ENCODE measurements around the gene NLRC5. TPM values are rescaled to one million over a fixed set of nuclear protein-coding genes. Genes with fewer than 3 reads are reported as not detected.

Gene NLRC5
- total RNA-seq, 2 experiments from 2014 or later, result 424 to 434 TPM

- no peaks in the 10 kb centered on the region for H3K27me3 Mint-ChIP-seq
- ATAC-seq (ENCODE audit: poor library complexity), result no peak
- H3K36me3 Mint-ChIP-seq (ENCODE audit: low read depth), result no peaks in the 10 kb centered on the region
- POLR2A ChIA-PET, result no interaction called here
- Histone ChIP-seq H3K27ac (ENCODE audit: low read depth in 1 of 2, low read length in 2 of 2) (no peak overlapping the region), H3K4me1 (ENCODE audit: insufficient read depth, low read length) (peaks cover 26% of the 10 kb centered on the region), H3K4me3 (ENCODE audit: low read length) (no peak overlapping the region), H3K27me3 (ENCODE audit: control insufficient read depth in 1 of 2, insufficient read depth in 2 of 2, low read length in 2 of 2) (no peaks in the 10 kb centered on the region), H3K9me3 (ENCODE audit: control insufficient read depth in 1 of 2, insufficient read depth in 1 of 2, low read length in 2 of 2) (no peaks in the 10 kb centered on the region), H3K36me3 (ENCODE audit: insufficient read depth, low read length) (no peaks in the 10 kb centered on the region)
- TF ChIP-seq CTCF (IDR thresholded peaks at IDR 0.05), result no peak
- H3K4me3 Mint-ChIP-seq, result no peak overlapping the region
- no peak for DNase-seq
- H3K4me1 Mint-ChIP-seq (ENCODE audit: low read depth), result peaks cover 16% of the 10 kb centered on the region
- intact Hi-C loops (cut with DNase I, micrococcal nuclease), result loop anchor here (5.0 to 10.0 kb wide), 3 partner anchors 225 to 373 kb away; partner anchors contain the start of genes POLR2C (in 1 of the 2) and SLC12A3 (in 1 of the 2)
- H3K27ac Mint-ChIP-seq, result no peak overlapping the region
- no peaks in the 10 kb centered on the region for H3K9me3 Mint-ChIP-seq
- CTCF ChIA-PET, result no interaction called here
Measured at GRCh38 chr16:57089406-57089805, 100.0 kb downstream of the NLRC5 start.

- Histone ChIP-seq H3K27ac (ENCODE audit: low read depth in 1 of 2, low read length in 2 of 2) (no peak overlapping the region), H3K27me3 (ENCODE audit: control insufficient read depth in 1 of 2, insufficient read depth in 2 of 2, low read length in 2 of 2) (no peaks in the 10 kb centered on the region), H3K4me1 (ENCODE audit: insufficient read depth, low read length) (peaks cover 21% of the 10 kb centered on the region), H3K9me3 (ENCODE audit: control insufficient read depth in 1 of 2, insufficient read depth in 1 of 2, low read length in 2 of 2) (no peaks in the 10 kb centered on the region), H3K4me3 (ENCODE audit: low read length) (peak overlapping the region; percentile 28), H3K36me3 (ENCODE audit: insufficient read depth, low read length) (no peaks in the 10 kb centered on the region)
- ATAC-seq (ENCODE audit: poor library complexity) (no peak), DNase-seq (peak in 1 of 14 experiments; percentile 24)
- intact Hi-C loops (cut with DNase I, micrococcal nuclease), result no loop called here
- H3K36me3 Mint-ChIP-seq (ENCODE audit: low read depth), result no peaks in the 10 kb centered on the region
- H3K9me3 Mint-ChIP-seq, result no peaks in the 10 kb centered on the region
- H3K27me3 Mint-ChIP-seq, result no peaks in the 10 kb centered on the region
- ChIA-PET CTCF (no interaction called here), POLR2A (interaction anchor here (1.1 kb wide), 1 partner anchor 10 kb away, joined by 3 read pairs; no protein-coding TSS in a partner anchor)
- H3K27ac Mint-ChIP-seq, result no peak overlapping the region
- H3K4me1 Mint-ChIP-seq (ENCODE audit: low read depth), result peaks cover 11% of the 10 kb centered on the region
- peak overlapping the region; percentile 79 for H3K4me3 Mint-ChIP-seq
- no peak for TF ChIP-seq CTCF (IDR thresholded peaks at IDR 0.05)
Measured at GRCh38 chr16:57091200-57091974, 102.0 kb downstream of the NLRC5 start.

GRCh38 chr16:57091975-57092785 lies 102.8 kb downstream of the NLRC5 start, which contains the start of gene CPNE2:
Gene CPNE2 (plus strand): TSS chr16:57092583. CDS start chr16:57110743, 18,160 bp downstream.
- no peaks in the 10 kb centered on the region for H3K9me3 Mint-ChIP-seq
- ATAC-seq (ENCODE audit: poor library complexity) (peak; percentile 48), DNase-seq (peak in 7 of 14 experiments; percentile 3 to 63 (median 34))
- peak within 1 kb of the TSS; percentile 87 for H3K4me3 Mint-ChIP-seq
- POLR2A ChIA-PET, result interaction anchor here (0.6 to 2.0 kb wide), 11 partner anchors 8 to 94 kb away, joined by 3 to 15 read pairs (median 3); partner anchors contain the start of genes PSME3IP1 and RSPRY1
- peaks cover 11% of the 10 kb centered on the region for H3K4me1 Mint-ChIP-seq (ENCODE audit: low read depth)
- H3K27ac Mint-ChIP-seq, result no peak within 1 kb of the TSS
- no peaks in the 10 kb centered on the region for H3K36me3 Mint-ChIP-seq (ENCODE audit: low read depth)
- Histone ChIP-seq H3K27ac (ENCODE audit: low read depth in 1 of 2, low read length in 2 of 2) (no peak within 1 kb of the TSS), H3K36me3 (ENCODE audit: insufficient read depth, low read length) (no peaks in the 10 kb centered on the region), H3K4me1 (ENCODE audit: insufficient read depth, low read length) (peaks cover 21% of the 10 kb centered on the region), H3K9me3 (ENCODE audit: control insufficient read depth in 1 of 2, insufficient read depth in 1 of 2, low read length in 2 of 2) (no peaks in the 10 kb centered on the region), H3K27me3 (ENCODE audit: control insufficient read depth in 1 of 2, insufficient read depth in 2 of 2, low read length in 2 of 2) (no peaks in the 10 kb centered on the region), H3K4me3 (ENCODE audit: low read length) (peak within 1 kb of the TSS; percentile 34)
- CTCF ChIA-PET, result interaction anchor here (0.7 to 2.1 kb wide), 8 partner anchors 8 to 127 kb away, joined by 3 to 15 read pairs (median 3); no protein-coding TSS in a partner anchor
- no peaks in the 10 kb centered on the region for H3K27me3 Mint-ChIP-seq
- intact Hi-C loops (cut with DNase I, micrococcal nuclease), result loop anchor here (1.0 to 2.0 kb wide), 3 partner anchors 17 to 77 kb away; no protein-coding TSS in a partner anchor
- TF ChIP-seq CTCF (IDR thresholded peaks at IDR 0.05), result no peak
